Activated CD8-positive, alpha-beta memory T cell treated with anti-CD3 and anti-CD28 coated beads, Interleukin-2, amount 50 U/mL, for 48 hours (primary cell): ENCODE data around the gene P2RX7.

Experiments used
- DNase-seq: peaks from one replicate; pipeline ENCODE4 v3.0.0-alpha.2; 2020

The P2RX7 gene

DNA sequence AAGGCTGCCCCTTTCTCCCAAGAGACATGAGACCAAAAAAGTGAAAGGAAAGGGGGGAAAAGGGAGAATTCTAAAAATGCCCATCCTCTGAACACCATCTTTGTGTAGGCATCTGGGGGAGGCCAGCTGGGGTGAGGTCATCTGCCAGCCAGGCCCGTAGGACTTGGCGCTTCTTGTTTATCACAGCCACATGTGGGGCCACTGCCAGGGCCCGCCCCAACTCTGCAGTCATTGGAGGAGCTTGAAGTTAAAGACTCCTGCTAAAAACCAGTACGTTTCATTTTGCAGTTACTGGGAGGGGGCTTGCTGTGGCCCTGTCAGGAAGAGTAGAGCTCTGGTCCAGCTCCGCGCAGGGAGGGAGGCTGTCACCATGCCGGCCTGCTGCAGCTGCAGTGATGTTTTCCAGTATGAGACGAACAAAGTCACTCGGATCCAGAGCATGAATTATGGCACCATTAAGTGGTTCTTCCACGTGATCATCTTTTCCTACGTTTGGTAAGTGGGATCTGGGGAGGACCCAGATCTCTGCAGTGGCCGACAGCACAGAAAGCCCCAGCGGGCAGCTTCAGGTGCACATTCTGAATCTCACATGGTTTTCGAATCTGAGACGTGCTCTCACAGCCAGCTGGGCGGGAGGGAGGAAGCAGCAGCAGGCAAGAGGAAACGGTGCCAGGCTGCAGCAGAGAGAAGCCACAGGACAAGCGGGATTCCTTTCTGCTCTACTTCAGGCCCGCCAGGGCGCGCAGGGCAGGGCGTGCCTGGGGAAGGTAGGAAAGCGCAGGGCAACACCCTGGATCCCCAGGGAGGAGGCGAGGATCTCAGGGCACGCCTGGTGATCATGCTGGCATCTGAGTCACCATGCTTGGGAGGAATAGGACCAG, at the start of gene P2RX7:
Gene P2RX7 (plus strand): TSS at position 276 of the 881 bp plus-strand sequence. CDS start 95 bp downstream, at position 371.
- DNase-seq, result peak; percentile 69

DNA sequence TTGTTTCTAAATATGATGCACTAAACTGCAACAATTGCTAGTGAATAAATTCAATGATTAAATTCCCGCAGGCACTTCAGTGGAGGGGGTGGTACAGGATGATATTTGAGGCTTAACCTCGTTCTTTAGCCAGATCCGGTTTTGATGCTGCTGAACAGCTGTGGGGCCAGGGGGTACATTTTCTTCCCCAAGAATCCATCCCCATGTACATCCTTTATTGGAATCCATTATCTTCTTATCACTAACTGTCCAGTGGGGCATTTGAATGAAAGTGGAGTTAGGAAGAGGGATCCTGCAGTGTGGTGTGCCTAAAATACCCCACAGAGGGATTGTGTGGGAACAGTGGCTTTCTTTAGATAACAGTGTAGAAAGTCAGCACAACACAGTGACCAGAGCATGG, 48.4 kb upstream of the P2RX7 start:
- DNase-seq, result no peak

DNA sequence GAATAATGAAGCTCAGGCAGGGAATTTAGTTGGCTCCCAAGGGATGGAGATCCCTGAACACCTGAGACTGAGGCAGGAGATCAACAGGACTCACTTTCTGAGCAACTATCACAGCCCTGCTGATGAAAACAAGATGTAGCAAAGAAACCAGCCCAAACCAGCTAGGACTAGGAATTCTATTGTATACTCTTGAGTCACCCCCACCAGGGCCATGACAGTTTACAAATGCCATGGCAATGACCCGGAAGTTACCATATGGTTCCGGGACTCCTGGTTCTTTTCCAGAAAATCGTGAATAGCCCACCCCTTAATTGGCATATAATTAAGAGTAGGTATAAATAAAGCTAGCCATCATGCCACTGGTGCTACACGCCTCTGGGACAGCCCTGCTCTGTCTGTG, 47.6 kb upstream of the P2RX7 start:
- DNase-seq, result no peak

DNA sequence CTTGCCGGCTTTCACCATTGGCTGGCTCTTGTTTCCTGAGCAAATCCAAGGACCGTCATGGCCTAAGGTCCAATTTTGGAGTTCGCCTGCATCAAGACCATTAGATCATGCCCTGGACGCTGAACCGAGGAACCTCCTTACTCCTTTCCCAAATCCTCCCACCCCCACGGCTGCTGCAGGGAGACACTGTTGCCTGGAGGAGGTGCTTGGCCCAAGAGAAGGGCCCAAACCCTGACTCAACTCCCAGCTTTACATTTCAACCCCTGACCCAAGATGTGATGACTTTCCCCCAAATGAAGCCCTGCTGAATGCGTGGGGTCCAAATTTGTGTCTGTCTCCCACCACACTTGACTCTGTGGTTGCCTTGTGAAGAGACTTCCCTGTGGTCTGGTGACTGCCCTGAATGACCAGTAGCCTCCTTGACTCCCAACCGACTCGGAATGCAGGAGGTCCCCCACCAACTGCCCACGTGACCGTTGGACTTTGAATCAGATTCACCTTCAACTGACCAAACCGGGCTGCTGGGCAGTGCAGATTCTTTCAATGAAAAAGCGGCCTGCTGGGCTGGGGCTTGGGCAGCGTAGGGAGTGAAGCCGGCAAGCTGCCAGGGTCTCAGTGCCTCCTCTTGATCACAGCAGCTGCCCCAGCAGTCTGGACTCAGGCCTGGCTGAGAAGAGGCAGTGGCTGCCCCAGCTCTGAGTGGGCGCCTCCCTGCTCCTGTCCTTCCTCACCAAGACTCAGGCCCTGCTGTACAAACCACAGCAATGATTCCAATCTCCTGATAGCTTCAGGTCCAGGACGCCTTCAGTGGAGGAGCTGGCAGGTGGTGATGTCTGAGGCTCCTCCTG, 46.9 kb upstream of the P2RX7 start:
- no peak for DNase-seq

DNA sequence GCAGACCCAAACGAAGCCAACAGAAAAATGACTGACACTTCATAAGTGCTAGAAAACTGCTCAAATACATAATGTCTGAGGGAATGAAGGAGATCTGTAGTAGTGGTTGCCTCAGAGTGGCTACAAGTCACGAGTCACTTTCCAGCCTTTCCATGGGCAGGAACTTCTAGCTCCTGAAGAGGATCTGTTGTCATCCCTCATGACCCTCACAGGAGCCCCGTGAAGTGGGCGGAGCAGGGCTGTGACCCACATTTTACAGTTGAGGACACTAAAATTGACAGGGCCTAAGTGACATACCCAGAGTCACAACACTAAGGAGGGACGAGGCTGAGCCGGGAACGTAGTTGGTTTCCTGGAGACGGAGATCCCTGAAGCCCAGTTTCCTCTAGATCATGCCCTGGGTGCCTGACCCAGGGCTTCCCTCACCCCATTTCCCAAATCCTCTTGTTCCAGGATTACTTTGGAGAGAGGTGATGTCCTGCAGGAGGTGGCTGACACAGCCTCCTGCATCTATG, 45.8 kb upstream of the P2RX7 start:
- DNase-seq, result no peak

- DNase-seq, result no peak
Observed at GRCh38 chr12:121087467-121088194, 45.0 kb upstream of the P2RX7 start.

DNA sequence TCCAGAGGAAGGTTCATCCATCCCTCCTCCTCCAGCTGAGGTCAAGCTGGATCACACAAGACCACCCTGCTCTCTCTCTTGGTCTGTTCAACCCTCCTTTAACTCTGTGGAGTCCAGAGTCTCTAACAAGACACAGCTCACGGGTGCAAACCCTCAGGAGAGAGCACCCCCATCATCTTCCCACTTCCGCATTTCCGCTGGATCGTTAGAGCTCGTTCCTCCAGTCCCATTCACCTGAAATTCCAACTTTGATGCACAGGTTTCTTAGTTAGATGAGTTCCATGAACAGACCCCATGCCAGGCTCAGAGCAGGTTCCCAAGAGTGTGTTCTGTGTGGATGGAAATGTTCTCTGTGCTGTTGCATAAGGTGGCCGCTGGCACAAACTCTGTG, 44.5 kb upstream of the P2RX7 start:
- DNase-seq, result no peak

GRCh38 chr12:121089031-121089812, 43.5 kb upstream of the P2RX7 start:
- no peak for DNase-seq

- DNase-seq, result no peak
Observed at GRCh38 chr12:121089813-121090430, 42.8 kb upstream of the P2RX7 start.

GRCh38 chr12:121090586-121091514, 41.8 kb upstream of the P2RX7 start:
- no peak for DNase-seq

- DNase-seq, result no peak
Observed at GRCh38 chr12:121092034-121092433, 40.6 kb upstream of the P2RX7 start.

GRCh38 chr12:121093487-121093891, 39.2 kb upstream of the P2RX7 start:
- DNase-seq, result no peak

GRCh38 chr12:121095544-121096198, 37.0 kb upstream of the P2RX7 start:
- peak; percentile 92 for DNase-seq

- no peak for DNase-seq
Observed at GRCh38 chr12:121096199-121096798, 36.4 kb upstream of the P2RX7 start.

DNA sequence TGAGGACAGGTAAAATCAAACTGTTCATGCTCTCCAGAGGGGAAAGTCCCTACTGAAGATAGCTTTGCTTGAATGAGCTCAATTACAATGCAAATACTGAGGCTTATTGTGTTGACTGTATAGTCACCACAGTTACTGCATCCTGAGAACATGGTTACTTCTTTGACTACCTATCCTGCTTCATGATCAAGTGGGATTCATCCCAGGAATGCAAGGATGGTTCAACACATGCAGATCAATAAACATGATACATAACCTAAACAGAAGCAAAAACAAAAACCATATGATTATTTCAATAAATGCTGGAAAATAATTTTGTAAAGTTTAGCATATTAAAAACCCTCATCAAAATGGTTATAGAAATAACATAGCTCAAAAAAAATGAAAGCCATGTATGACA, 32.9 kb upstream of the P2RX7 start:
- DNase-seq, result no peak

DNA sequence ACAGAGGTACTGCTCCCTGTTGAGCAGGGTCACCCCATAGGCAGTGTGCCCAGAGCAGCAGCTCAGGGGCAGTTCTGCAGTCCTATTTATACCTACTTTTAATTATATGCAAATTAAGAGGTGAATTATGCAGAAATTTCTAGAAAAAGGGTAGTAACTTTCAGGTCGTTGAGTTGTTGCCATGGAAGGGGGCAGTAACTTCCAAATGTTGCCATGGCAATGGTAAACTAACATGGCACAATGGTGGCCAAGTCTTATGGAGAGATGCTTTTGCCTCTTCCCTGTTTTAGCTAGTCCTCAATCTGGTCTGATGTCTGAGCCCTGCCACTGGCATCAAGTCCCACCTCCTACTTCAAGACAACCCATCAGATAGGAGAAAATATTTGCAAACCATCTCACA, 30.4 kb upstream of the P2RX7 start:
- DNase-seq, result no peak

DNA sequence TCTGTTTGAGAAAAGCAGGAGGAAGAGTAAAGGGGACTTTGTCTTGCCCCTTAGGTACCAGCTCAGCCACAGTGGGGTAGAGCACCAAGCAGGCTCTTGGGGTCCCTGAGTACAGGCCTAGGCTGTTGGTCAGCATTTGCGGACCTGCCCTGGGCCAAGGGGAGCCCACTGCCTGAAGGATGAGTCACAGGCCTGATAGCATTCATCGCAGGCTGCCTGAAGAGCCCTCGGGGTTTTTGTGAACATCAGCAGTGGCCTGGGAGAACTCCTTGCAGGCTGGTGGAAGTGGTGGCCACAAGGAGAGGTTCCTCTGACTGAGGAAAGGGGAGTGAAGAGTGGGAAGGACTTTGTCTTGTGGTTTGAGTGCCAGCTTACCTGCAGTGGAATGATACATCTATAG, 25.0 kb upstream of the P2RX7 start:
- DNase-seq, result no peak

- no peak for DNase-seq
Observed at GRCh38 chr12:121108492-121108891, 24.2 kb upstream of the P2RX7 start.

GRCh38 chr12:121110211-121110940, 22.3 kb upstream of the P2RX7 start:
- DNase-seq, result peak; percentile 78
